ENCODE results near the gene PIK3CB. TPM values are rescaled to one million over a fixed set of nuclear protein-coding genes. Genes with fewer than 3 reads are reported as not detected.
"Not testable (repeated sequence)": the region's sequence is repeated elsewhere in the genome, so short reads cannot be mapped to it uniquely, and the experiment has no call there.

Gene PIK3CB
- total RNA-seq, 1 donor from 2014 or later, result 17.6 TPM

- no peak for DNase-seq
- Mint-ChIP-seq H3K27me3 (no peaks in the 10 kb centered on the region), H3K27ac (peak overlapping the region; percentile 93), H3K4me1 (peaks cover 20% of the 10 kb centered on the region), H3K9me3 (no peaks in the 10 kb centered on the region), H3K4me3 (peak overlapping the region; percentile 93), H3K36me3 (ENCODE audit: low read depth) (peaks cover 9% of the 10 kb centered on the region)
- intact Hi-C loops (cut with micrococcal nuclease), result loop anchor here (2.0 to 10.0 kb wide), 4 partner anchors 141 to 661 kb away; partner anchors contain the start of genes CEP70, DBR1 and MRPS22
Measured at GRCh38 chr3:138835397-138835757, 649 bp upstream of the PIK3CB start.

- peak overlapping the region; percentile 91 for H3K27ac Mint-ChIP-seq
- peak; percentile 89 for DNase-seq
- intact Hi-C loops (cut with micrococcal nuclease), result loop anchor here (1.0 to 10.0 kb wide), 9 partner anchors 37 to 659 kb away; partner anchors contain the start of genes CEP70, DBR1 and MRPS22
Measured at GRCh38 chr3:138833899-138834595, 681 bp downstream of the PIK3CB start.

DNA sequence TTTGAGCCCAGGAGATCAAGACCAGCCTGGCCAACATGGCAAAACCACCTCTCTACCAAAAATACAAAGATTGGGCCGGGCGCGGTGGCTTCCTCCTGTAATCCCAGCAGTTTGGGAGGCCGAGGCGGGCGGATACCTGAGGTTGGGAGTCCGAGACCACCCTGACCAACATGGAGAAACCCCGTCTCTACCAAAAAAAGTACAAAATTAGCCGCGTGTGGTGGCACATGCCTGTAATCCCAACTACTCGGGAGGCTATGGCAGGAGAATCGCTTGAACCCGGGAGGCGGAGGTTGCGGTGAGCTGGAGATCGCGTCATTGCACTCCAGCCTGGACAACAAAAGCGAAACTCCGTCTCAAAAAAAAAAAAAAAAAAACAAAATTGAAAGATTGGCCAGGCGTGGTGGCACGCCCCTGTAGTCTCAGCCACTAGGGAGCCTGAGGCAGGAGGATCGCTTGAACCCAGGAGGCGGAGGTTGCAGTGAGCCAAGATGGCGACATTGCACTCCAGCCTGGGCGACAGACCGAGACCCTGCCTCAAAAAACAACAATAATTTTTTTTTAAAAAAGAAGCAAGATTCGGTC, 2.2 kb downstream of the PIK3CB start:
- Mint-ChIP-seq H3K4me1 (peaks cover 20% of the 10 kb centered on the region), H3K36me3 (ENCODE audit: low read depth) (peaks cover 13% of the 10 kb centered on the region), H3K4me3 (peak overlapping the region; percentile 23)
- not testable (repeated sequence) for DNase-seq, H3K27me3 Mint-ChIP-seq, H3K9me3 Mint-ChIP-seq, H3K27ac Mint-ChIP-seq
- intact Hi-C loops (cut with micrococcal nuclease), result loop anchor here (2.0 to 10.0 kb wide), 5 partner anchors 35 to 512 kb away; partner anchors contain the start of gene MRPS22

More at GRCh38 chr3:138833899-138834595, 681 bp downstream of the PIK3CB start:
- Mint-ChIP-seq H3K4me1 (peaks cover 20% of the 10 kb centered on the region), H3K4me3 (peak overlapping the region; percentile 93), H3K36me3 (ENCODE audit: low read depth) (peaks cover 13% of the 10 kb centered on the region), H3K9me3 (no peaks in the 10 kb centered on the region), H3K27me3 (no peaks in the 10 kb centered on the region)

- Mint-ChIP-seq H3K36me3 (ENCODE audit: low read depth) (peaks cover 20% of the 10 kb centered on the region), H3K27ac (no peak overlapping the region), H3K4me3 (no peak overlapping the region), H3K27me3 (no peaks in the 10 kb centered on the region), H3K4me1 (peaks cover 14% of the 10 kb centered on the region), H3K9me3 (no peaks in the 10 kb centered on the region)
- intact Hi-C loops (cut with micrococcal nuclease), result loop anchor here (5.0 to 10.0 kb wide), 4 partner anchors 33 to 515 kb away; partner anchors contain the start of gene MRPS22
- no peak for DNase-seq
Measured at GRCh38 chr3:138829886-138830510, 4.7 kb downstream of the PIK3CB start.

DNA sequence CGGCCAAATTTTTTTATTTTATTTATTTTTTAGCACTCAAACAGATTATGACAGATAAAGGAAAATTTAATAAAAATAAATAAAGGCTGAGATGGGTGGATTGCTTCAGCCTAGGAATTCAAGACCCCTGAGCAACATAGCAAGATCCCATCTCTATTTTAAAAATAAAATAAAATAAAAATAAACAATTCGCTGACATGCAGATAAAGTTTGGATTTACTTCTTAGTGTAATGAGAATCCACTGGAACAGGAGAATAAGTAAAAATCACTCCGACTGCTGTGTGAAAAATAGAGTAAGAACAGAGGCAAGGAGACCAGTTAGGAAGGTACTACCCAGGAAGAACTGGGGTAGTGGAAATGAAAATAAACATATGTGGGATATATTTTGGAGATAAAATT, 5.6 kb downstream of the PIK3CB start:
- Mint-ChIP-seq H3K9me3 (no peaks in the 10 kb centered on the region), H3K36me3 (ENCODE audit: low read depth) (peaks cover 25% of the 10 kb centered on the region), H3K27me3 (no peaks in the 10 kb centered on the region), H3K27ac (no peak overlapping the region), H3K4me1 (peaks cover 13% of the 10 kb centered on the region), H3K4me3 (no peak overlapping the region)
- intact Hi-C loops (cut with micrococcal nuclease), result no loop called here
- no peak for DNase-seq

- intact Hi-C loops (cut with micrococcal nuclease), result no loop called here
Measured at GRCh38 chr3:138827222-138827621, 7.5 kb downstream of the PIK3CB start.

GRCh38 chr3:138825336-138825735, 9.4 kb downstream of the PIK3CB start:
- no peaks in the 10 kb centered on the region for H3K9me3 Mint-ChIP-seq
- H3K27ac Mint-ChIP-seq, result no peak overlapping the region
- H3K4me1 Mint-ChIP-seq, result no peaks in the 10 kb centered on the region
- DNase-seq, result no peak
- H3K36me3 Mint-ChIP-seq (ENCODE audit: low read depth), result peaks cover 18% of the 10 kb centered on the region
- H3K4me3 Mint-ChIP-seq, result no peak overlapping the region
- intact Hi-C loops (cut with micrococcal nuclease), result no loop called here
- no peaks in the 10 kb centered on the region for H3K27me3 Mint-ChIP-seq

More at GRCh38 chr3:138827222-138827621, 7.5 kb downstream of the PIK3CB start:
- Mint-ChIP-seq H3K36me3 (ENCODE audit: low read depth) (peaks cover 22% of the 10 kb centered on the region), H3K27me3 (no peaks in the 10 kb centered on the region), H3K9me3 (no peaks in the 10 kb centered on the region), H3K4me1 (peaks cover 5% of the 10 kb centered on the region), H3K27ac (no peak overlapping the region), H3K4me3 (no peak overlapping the region)
- DNase-seq, result no peak

DNA sequence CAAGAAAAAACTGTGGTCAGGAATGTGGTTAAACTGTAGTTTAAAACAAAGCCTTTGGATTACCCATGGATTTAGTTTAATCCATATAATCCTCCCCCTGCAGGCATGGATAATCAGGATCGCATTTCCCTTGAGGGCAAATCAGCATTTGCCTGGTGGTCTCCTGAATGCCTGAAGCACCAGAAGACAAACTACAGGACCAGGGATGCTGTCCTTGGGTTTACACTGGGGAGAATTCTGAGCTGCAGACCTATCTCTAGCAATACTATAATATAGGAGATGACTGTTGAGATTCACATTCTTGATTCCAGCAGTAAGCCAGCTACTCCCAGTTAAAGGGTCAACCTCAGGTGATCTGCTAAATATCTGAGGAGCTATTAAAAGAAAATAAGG, 10.6 kb downstream of the PIK3CB start:
- H3K4me3 Mint-ChIP-seq, result no peak overlapping the region
- no peaks in the 10 kb centered on the region for H3K9me3 Mint-ChIP-seq
- peaks cover 2% of the 10 kb centered on the region for H3K4me1 Mint-ChIP-seq
- intact Hi-C loops (cut with micrococcal nuclease), result no loop called here
- no peaks in the 10 kb centered on the region for H3K27me3 Mint-ChIP-seq
- H3K36me3 Mint-ChIP-seq (ENCODE audit: low read depth), result peaks cover 17% of the 10 kb centered on the region
- H3K27ac Mint-ChIP-seq, result no peak overlapping the region
- DNase-seq, result no peak

- H3K4me3 Mint-ChIP-seq; H3K27ac Mint-ChIP-seq; H3K36me3 Mint-ChIP-seq (ENCODE audit: low read depth); H3K27me3 Mint-ChIP-seq; H3K9me3 Mint-ChIP-seq; intact Hi-C loops (cut with micrococcal nuclease); H3K4me1 Mint-ChIP-seq; DNase-seq: not testable (repeated sequence)
Measured at GRCh38 chr3:138820379-138820778, 14.3 kb downstream of the PIK3CB start.

DNA sequence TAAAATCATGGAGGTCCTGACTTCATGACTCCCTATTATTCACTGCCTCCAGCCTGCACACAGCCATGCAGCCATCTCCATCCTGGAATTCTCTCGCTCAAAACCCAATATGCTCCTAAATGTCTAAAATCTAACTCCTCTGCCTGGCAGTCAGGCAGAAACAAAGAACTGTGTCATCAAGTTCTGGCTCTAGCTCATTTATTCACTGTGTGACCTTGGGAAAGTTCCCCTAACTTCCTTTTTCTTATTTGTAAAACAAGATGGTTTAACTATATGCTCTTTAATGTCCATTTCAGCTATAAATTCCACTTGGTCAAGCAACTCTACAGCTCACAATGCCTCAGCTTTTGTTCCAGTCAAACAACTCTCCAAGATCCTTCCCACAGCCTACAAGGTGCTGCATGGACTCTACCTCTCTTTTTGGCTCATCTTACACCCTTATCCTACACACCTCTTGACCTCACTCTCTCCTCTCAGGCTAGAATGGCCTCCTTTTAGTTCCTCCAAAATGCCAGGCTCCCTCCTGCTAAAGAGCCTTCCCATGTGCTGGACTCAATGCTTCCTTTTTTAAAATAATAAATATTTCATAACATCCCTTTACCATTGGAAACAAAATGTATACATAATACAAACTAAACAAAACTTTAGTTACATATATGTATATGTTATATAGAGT, 16.4 kb downstream of the PIK3CB start:
- Mint-ChIP-seq H3K36me3 (ENCODE audit: low read depth) (peaks cover 5% of the 10 kb centered on the region), H3K9me3 (no peaks in the 10 kb centered on the region), H3K4me3 (no peak overlapping the region), H3K4me1 (peaks cover 14% of the 10 kb centered on the region), H3K27ac (no peak overlapping the region), H3K27me3 (no peaks in the 10 kb centered on the region)
- no peak for DNase-seq
- intact Hi-C loops (cut with micrococcal nuclease), result no loop called here

- intact Hi-C loops (cut with micrococcal nuclease), result no loop called here
- Mint-ChIP-seq H3K36me3 (ENCODE audit: low read depth) (peaks cover 6% of the 10 kb centered on the region), H3K4me3 (no peak overlapping the region), H3K27me3 (no peaks in the 10 kb centered on the region), H3K27ac (no peak overlapping the region), H3K4me1 (peaks cover 14% of the 10 kb centered on the region), H3K9me3 (no peaks in the 10 kb centered on the region)
- no peak for DNase-seq
Measured at GRCh38 chr3:138817695-138818094, 17.0 kb downstream of the PIK3CB start.

GRCh38 chr3:138812806-138813205, 21.9 kb downstream of the PIK3CB start:
- H3K4me3 Mint-ChIP-seq, result no peak overlapping the region
- no peaks in the 10 kb centered on the region for H3K9me3 Mint-ChIP-seq
- peaks cover 8% of the 10 kb centered on the region for H3K36me3 Mint-ChIP-seq (ENCODE audit: low read depth)
- no peak for DNase-seq
- peaks cover 12% of the 10 kb centered on the region for H3K4me1 Mint-ChIP-seq
- no peak overlapping the region for H3K27ac Mint-ChIP-seq
- intact Hi-C loops (cut with micrococcal nuclease), result no loop called here
- no peaks in the 10 kb centered on the region for H3K27me3 Mint-ChIP-seq

- Mint-ChIP-seq H3K36me3 (ENCODE audit: low read depth) (peaks cover 8% of the 10 kb centered on the region), H3K9me3 (no peaks in the 10 kb centered on the region), H3K27ac (no peak overlapping the region), H3K4me1 (peaks cover 8% of the 10 kb centered on the region), H3K4me3 (no peak overlapping the region), H3K27me3 (no peaks in the 10 kb centered on the region)
- DNase-seq, result no peak
- intact Hi-C loops (cut with micrococcal nuclease), result no loop called here
Measured at GRCh38 chr3:138809500-138810256, 25.1 kb downstream of the PIK3CB start.
